HG02885 (cell line): ENCODE results near the gene PIK3C2B.
"Not testable (repeated sequence)": the region's sequence is repeated elsewhere in the genome, so short reads cannot be mapped to it uniquely, and the experiment has no call there.

Source experiments
- ATAC-seq: cut with Tn5 transposase; IDR thresholded peaks from one replicate; pipeline ENCODE4 v1.9.1; 2021; ENCODE audit warnings: mild to moderate bottlenecking; ENCODE audit not compliant: unreplicated experiment, poor library complexity

Gene PIK3C2B

DNA sequence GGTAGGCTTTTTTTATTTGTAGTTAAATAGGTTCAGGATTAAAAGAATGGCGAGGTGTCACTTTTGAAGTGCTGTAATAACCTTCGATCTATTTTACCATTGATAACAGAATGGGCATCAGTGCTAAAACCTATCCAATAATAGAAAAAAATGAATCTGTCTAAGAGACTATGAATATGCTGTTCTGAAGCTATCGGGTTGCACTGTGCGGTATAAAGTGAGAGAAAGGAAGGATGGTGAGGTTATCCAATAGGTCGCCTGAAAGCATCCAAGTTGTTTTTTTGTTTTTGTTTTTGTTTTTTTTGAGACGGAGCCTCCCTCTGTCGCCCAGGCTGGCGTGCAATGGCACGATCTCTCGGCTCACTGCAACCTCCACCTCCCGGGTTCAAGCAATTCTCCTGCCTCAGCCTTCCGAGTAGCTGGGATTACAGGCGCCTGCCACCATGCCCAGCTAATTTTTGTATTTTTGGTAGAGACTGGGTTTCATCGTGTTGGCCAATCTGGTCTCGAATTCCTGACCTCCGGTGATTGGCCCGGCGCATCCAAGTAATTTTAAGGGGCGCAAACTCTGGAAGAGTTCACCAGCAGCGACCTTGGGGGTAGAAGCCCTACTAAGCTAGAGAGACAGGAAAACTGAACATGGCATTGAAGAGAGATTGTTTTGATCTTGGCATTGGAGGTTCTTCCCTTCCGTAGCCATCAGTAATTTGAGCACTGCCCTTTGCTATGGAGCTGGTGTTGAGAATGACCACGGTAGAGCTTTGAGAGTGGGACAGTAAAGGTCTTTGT, 12.9 kb upstream of the PIK3C2B start:
- peak; percentile 3 for ATAC-seq

DNA sequence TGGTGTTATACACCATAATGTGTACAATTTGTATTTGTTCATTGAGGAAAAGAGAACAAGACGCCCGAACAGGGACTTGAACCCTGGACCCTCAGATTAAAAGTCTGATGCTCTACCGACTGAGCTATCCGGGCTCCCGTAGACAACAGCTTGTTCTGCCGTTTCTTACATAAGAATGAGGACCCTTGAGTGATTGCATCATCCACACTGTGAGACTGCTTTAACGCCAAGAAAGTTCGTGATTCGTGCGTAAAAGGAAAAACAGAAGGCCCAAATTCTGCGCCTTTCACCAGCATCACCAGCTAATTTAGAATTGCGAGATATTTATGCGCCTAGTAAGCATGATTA, 12.3 kb upstream of the PIK3C2B start:
- peak; percentile 60 for ATAC-seq

DNA sequence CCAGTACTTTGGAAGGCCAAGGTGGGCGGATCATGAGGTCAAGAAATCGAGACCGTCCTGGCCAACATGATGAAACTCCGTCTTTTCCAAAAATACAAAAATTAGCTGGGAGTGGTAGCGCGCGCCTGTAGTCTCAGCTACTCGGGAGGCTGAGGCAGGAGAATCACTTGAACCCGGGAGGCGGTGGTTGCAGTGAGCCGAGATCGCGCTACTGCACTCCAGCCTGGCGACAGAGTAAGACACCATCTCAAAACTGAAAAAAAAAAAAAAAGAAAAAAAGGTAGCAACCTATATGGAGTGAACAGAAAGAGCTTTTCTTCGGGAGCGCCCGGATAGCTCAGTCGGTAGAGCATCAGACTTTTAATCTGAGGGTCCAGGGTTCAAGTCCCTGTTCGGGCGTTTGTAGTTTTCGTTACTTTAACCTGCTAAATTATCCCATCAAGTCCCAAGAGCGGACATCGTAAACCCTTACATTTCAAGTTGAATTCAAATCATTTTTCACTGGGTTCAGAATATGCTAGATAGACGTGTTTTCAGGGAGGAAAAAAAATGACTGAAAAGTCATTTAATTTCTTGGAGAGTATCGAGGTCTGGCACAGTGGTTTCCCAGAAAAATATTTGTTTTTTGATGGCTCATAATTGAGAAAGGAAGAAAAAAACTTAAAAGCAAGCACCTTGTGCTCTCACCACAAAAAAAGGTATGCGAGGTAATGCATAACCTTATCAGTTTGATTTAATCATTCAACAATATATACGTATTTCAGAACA, 11.8 kb upstream of the PIK3C2B start:
- peak; percentile 80 for ATAC-seq

DNA sequence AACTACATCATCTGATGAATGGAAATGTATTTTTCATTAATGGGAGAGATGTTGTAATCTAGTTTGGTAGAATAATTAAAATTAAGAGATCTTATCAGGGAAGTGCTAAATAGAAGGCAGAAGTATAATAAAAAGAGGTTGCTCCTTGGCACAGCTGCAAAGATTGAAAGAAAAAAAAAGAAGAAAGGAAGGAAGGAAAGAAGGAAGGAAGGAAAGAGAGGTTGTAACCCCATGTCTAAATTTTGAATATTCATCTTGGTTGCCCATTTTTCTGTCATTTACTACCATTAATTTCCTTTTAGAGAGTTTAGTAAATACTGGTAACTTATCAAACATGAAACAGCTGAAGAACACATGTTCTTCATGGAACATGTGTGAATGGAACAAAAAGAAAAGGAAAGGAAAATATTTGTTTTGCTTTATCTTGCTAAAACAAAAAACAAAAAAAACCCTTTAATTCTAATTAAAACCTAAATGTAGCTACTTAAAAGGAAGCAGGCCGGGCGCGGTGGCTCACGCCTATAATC, 11.1 kb upstream of the PIK3C2B start:
- no peak for ATAC-seq

DNA sequence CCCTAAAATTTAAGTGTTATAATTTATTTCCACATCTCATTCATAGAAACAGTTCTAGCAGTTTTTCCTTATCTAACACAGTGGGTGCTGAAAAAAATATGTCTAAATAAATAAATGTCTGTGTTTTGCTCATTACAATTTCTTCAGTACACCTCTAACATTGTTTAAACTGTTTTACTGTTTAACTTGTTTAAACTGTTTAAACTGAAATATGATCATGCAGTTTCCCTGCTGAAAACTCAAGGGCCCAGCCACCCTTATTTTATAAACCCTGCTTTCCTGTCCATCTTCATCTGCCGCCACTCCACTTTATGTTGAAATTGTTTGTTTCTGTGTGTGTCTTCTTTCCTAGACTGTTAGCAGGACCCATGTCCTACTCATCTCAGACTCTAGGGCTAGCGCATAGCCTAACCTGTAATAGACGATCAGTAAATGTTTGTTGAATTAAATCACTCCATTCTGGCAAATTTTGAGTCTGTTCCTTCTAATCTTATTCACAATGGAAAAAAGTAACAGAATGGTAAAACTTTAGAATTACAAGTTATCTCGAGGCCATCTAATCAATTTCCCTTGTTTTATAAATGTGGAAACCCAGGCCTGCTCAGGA, 9.4 kb upstream of the PIK3C2B start:
- no peak for ATAC-seq

DNA sequence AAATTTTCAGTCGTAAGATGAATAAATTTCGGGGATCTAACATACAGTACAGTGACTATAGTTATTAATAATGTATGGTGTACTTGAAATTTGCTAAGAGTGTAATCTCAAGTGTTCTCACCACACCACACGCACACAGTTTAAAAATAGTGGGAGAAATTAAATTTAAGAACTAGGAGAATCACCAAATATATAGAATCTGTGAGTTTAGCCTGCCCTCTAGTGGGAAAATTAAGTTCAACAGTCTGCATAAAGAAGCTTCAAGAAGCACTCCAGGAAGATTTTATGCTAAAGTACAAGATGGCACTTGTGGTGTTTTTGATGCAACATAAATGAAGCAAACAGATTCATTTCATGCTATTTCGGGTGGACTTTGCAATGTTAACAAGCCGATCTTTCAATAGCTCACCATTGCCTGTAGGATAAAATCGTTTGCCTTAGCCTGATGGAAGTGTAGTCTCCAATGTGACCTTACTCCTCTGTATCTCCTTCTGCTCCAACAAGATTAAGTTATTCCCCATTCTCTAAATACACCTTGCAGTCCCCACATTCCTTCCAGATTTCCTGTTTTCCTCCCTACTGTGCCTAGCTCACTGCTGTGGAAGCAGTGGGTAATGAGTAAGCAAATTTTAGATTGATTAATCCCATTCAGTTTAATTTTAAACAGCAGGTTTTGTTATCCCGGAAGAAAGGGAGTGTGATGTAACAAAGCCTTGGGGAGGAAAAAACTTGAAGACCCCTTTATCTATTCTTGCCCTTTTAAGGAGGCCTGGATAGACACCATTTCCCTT, 8.7 kb upstream of the PIK3C2B start:
- ATAC-seq: no peak

DNA sequence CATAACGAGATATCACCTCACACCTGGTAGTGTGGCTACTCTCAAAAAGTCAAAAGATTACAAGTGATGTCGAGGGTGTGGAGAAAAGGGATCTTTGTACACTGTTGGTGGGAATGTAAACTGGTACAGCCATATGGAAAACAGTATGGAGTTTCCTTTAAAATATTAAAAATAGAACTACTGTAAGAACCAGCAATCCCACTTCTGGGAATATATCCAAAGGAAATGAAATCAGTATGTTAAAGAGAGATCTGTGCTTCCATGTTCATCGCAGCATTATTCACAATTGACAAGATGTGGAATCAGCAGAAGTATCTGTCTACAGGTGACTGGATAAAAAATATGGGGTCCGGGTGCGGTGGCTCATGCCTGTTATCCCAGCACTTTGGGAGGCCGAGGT, 7.6 kb upstream of the PIK3C2B start:
- no peak for ATAC-seq

DNA sequence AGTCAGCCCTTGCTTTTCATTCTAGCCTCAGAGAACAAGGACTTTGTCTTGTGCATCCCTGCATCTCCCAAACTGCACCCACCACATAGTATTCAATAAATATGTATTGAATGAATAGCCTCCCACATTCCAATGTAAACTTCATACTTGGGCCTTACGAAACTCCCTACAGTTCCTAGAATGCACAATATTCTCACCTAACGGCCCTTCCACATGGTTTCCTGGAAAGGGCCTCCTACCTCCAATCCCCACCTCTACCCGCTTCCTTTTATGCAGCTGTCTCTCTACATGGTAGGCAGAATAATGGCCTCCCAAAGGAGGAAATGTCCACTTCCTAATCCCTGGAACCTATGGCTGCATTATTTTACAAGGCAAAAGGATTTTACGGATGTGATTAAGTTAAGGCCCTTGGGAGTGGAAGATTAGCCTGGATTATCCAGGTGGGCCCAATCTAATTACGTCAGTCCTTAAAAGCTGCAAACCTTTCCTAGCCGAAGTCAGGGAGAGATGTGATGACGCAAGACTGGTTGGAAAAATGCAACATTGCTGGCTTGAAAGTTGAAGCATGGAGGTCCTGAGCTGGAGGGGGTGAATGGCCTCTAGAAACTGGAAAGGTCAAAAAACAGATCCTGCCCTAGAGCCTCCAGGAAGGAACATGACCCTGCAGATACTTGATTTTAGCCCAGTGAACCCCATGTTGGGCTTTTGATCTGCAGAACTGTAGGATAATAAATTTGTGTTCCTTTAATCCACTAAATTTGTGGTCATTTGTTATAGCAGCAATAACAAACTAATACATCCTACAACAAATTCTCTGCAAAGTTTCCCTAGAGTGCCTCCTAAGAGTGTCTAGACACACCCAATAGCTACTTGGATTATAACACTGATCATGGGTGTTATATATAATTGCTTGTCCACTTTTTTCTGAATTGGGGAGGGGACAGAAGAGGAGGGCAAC, 5.2 kb upstream of the PIK3C2B start:
- no peak for ATAC-seq

DNA sequence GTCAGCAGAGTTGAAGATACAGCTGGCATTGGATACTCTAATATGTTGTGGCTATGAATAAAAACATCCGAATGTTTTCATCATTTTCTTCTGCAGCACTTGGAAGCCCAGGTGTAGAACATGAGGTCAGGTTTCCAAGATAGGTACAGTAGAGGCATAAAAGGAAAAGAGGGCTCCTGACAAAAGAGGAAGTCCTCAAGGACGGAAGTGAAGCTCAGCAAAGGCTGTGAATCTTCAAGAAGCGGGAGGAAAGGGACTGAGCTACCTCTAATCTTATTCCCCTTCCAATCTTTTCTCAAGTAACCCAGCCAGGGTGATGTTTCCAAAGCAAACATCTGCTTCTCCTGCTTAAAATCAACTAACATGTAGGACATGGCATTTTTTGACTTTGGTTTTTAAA, 4.4 kb upstream of the PIK3C2B start:
- no peak for ATAC-seq

DNA sequence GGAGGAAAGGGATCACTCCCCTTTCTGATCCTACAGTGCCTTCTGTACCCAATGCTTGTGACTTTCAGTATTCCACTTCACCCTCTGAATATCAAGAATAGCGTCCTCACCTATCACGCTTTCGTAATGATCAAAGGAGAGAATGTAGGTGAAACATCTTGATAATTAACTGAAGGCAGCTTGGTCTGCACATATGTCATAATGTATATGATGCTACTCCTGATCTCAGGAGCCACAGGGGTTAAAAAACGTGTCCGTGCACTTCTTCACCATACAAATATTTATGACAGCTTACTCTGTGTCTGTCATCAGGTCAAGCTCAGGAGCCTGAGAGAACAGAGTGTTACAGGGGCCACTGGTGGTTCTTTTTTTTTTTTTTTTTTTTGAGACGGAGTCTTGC, 1.2 kb upstream of the PIK3C2B start:
- ATAC-seq: no peak

DNA sequence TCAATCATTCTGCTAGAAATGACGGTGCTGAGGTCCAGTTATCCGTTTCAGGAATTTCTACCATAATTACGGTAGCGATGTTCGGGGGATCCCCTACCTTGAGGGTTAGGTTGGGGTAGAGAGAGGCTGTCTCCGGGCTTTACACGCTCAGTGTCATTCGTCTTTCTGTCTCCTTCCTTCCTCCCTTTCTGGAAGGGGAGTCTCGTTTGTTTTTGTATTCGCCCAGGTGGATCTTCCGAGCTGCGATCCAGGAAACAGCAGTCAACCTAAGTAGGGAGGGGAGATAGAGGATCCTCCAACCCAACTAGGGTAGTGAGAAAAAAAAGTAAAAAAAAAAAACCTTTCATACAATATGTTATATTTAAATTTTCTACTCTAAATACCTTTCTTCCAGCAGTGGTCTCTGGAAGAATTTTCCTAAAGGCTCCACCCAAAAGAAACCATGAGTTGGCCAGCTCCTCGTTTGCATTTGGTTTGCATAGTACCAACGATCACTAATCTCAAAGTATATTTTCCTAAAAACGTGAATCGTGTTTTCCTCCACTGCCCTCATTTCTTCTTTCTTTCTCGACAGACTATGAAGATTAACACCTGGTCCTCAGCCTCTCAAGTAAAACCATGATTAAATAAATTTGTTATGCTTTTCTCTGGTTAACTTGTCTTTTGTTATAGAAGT, 611 bp upstream of the PIK3C2B start:
- ATAC-seq: peak; percentile 31

DNA sequence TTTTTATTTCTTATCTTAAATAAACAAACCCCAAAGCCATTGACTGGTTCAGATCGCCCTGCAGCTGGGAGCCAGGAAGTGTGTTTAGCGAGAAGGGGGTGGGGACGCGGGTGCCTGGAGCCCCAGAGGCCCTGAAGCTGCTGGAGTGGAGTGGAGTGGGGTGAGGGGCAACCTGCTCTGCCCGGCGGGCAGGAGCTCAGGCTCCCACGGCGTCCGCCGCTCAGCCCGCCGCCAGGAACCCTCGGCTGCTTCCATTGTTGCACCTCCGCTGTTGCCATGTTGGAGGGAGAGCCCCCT, 673 bp downstream of the PIK3C2B start:
- peak; percentile 30 for ATAC-seq

DNA sequence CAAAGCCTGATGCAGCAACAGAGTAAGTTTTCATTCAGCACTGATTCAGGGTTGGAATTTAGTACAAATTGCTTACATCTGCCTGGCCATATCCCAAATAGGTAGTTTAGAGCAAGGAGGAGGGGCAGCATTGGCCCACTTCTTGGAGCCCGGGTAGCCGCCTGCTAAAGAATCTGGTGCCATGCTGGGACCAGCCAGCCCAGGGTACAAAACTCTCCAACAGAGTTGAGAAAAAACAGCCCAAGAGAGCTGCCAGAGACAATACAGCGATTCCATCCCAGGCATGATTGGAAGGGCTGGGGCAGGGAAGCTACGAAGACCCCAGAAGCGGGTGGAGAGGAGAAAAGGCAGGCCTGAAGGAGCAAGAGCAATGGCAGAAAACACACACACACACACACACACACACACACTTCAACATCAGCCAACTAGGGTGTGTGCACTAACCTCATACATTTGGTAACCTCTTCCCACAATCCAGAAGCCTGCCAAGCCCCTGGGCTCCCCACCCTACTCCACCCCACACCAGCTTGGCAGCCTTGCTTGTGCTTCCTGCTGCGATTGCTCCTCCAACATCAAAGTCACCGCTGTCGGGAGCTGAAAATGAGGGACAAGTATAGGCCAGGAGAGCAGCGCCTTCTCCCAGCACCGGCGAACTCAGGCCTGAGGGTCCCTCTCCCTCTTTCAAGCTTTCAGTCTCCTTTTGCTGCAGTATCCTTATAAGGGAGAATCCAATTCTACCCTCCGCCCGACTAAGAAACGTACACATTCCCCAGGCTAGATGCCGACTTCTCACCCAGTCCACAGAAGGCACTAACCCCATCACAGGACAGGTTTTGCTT, 1.2 kb downstream of the PIK3C2B start:
- no peak for ATAC-seq

DNA sequence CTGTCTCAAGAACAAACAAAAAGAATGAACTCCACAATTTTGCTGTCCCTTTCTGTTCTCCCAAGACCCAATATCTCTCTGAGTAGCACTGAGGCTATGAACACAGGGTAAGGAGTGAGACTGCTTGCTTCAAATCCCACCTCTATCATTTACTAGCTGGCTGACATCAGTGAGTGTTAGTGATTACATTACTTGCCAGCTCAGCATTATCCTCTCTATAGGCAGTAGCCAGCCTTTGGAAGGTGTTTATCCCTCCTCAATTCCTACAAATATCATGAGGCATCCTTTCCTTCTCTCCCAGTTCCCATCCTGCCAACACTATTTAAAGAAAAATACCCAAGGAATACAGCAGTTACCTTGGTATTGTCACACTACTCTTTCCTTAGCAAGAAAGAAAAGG, 3.0 kb downstream of the PIK3C2B start:
- ATAC-seq: no peak

DNA sequence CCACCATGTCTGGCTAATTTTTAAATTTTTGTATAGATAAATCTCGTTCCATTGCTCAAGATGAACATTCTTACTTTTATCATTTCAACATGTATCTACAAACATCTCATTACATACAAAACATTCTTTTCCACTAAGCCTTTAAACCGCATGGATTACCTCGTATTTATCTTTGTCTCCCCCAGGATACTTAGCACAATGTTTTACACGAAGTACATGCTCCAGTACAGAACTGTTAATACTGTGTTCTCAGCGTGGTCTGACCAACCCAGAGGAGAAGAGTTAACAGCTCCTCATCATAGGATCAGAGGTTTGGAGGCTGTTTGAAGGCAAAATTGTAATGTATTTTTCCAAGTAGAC, 7.4 kb downstream of the PIK3C2B start:
- no peak for ATAC-seq

DNA sequence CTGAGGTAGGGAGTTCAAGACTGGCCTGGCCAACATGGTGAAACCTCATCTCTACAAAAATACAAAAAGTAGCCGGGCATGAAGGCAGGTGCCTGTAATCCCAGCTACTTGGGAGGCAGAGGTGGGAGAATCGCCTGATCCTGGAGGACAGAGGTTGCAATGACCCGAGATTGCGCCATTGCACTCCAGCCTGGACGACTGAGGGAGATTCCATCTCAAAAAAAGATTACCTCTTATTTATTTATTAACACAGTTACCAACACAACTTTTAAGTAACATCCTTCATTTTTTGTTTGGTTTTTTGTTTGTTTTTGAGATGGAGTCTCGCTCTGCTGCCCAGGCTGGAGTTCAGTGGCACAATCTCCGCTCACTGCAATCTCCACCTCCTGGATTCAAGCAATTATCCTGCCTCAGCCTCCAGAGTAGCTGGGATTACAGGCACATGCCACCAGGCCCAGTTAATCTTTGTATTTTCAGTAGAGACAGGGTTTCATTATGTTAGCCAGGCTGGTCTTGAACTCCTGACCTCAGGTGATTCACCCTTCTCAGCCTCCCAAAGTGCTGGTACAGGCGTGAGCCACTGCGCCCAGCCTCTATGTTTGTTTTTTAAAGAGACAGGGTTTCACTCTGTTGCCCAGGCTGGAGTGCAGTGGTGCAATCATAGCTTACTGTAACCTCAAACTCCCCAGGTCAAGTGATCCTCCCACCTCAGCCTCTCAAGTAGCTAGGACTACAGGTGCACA, 7.9 kb downstream of the PIK3C2B start:
- ATAC-seq: not testable (repeated sequence)

DNA sequence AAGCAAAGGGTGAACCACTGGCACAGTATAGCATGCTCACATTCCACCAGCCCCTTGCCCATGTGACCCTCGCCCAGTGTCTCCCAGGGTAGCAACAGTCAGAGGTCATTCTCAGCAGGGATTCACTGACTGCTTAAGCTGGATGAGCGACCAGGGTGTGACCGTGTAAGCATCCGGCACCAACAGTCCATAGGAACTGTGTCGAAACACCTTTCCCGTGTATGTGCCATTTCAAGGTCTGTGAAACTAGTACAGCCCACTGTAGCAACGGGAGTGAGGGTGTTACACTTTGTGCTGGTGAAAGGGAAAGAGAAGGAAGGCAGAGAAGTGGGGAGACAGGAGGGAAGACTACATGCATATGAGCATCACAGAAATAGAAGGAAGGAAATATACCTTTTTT, 10.8 kb downstream of the PIK3C2B start:
- no peak for ATAC-seq

DNA sequence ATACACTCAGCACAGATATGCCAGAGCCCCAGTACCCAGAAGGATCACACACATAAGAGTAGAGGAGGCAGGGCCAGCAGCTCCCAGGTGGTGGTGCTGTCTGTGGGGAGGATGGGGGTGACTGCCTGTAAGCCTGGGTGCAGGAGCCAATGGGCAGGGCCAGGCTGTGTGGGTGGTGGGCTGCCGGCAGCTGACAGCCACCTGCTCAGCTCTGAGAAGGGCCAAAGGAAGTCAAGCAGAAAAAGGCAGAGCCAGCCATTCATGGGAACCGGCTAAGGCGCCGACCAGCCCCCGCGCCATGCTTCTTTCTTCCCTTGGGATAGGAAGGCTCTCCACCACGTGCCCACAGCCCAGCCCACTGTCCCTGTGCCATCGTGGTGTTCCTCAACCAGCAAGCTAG, 14.1 kb downstream of the PIK3C2B start:
- peak; percentile 67 for ATAC-seq
